GM19455 (cell line): ENCODE measurements around the gene PDE9A.

Source experiments
- ATAC-seq: cut with Tn5 transposase; IDR thresholded peaks from one replicate; pipeline ENCODE4 v1.9.1; 2021; ENCODE audit not compliant: unreplicated experiment

The PDE9A gene

DNA sequence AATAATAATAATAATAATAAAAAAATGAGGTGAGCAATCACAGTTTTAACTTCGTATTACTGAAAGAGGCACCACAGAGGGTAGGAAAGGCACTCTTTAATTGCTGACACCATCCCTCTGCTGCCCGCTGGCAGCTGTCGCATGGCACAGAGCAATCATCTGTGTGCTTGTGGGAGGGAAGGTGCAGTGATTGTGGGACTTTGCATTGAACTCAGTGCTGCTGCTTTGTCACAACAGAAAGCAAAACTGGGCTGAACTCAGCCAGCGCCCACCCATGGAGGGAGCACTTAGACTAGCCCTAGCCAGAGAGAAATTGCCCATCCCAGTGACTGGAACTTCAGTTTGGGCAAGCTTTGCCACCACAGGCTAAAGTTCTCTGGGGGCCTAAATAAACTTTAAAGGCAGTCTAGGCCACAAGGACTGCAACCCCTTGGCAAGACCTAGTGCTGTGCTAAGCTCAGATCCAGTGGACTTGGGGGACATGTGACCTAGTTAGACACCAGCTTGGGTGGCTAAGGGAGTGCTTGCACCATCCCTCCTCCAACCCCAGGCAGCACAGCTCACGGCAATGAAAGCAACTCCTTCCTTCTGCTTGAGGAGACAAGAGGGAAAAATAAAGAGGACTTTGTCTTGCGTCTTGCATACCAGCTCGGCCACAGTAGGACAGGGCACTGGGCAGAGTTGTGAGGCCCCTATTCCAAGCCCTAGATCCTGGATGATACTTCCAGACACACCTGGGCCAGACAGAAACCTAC is 166.6 kb downstream of the PDE9A start:
- no peak for ATAC-seq

DNA sequence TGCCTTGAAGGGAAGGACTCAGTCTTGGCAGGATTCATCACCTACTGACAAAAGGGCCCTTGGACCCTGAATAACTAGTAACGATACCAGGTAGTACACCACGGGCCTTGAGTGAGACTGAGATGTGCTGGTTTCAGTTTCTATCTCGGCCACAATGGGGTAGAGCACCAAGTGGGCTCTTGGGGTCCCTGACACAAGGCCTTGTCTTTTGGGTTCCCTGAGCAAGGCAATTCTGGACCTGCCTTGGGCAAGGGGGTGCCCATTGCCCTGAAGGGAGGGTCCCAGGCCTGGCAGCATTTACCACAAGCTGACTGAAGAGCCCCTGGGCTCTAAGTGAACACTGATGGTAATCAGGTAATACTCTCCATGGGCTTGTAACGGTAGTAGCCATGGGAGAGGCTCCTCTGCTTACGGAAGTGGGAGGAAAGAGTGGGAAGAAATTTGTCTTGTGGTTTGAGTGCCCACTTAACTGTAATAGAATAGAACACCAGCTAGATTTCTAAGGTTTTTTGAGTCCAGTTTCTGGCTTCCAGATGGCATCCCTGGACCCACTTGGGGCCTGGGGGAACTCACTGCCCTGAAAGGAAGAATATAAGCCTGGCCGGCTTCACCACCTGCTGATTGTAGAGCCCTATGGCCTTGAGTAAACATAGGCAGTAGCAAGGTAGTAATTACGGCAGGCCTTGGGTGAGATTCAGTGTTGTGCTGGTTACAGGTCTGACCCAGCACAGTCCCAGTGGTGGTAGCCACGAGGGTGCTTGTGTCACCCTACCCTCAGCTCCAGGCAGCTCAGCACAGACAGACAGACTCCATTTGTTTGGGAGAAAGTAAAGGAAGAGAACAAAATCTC is 167.4 kb downstream of the PDE9A start:
- no peak for ATAC-seq
